Stimulated activated CD8-positive, alpha-beta memory T cell treated with anti-CD3 and anti-CD28 coated beads, Interleukin-7, amount 100 ng/mL, for 4 hours (primary cell): ENCODE results near the gene ATG7.
"Not testable (repeated sequence)": the region's sequence is repeated elsewhere in the genome, so short reads cannot be mapped to it uniquely, and the experiment has no call there.

Experiments used
- DNase-seq, 2 donors: peaks; one replicate each; pipeline ENCODE4 v3.0.0-alpha.2; 2020; ENCODE audit warnings: low read depth in 2 of 2

The ATG7 gene

DNA sequence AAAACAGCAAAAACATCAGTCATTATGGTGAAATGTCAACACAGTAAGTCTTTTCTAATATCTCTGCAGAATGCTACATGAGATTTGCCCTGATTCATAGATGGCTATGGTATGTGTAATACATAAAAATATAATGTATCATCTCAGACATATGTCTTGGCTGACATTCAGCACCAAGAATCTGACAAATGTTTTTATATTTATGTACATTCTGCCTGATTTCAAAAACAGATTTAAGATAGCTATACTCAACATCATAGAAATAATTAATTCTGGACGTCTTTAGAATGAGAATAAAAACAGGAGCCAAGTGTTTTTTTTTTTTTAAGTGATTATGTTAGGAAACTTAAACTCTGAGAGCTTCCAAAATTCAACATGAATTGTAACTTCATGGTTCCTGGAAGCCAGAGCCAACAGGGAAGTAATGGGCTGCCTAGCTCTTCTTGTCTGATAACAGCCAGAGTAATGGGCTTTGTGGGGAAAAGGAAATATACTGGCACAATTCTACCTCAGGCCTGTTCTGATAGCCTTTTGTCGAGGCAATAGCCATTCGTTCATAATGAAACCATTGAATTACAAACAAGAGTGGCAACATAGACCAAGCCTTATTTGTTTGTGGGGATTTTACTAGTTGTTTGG, 187.1 kb downstream of the ATG7 start:
- no peak for DNase-seq

GRCh38 chr3:11461226-11461625, 189.0 kb downstream of the ATG7 start:
- DNase-seq = no peak

- not testable (repeated sequence) for DNase-seq
Observed at GRCh38 chr3:11462673-11463072, 190.5 kb downstream of the ATG7 start.

DNA sequence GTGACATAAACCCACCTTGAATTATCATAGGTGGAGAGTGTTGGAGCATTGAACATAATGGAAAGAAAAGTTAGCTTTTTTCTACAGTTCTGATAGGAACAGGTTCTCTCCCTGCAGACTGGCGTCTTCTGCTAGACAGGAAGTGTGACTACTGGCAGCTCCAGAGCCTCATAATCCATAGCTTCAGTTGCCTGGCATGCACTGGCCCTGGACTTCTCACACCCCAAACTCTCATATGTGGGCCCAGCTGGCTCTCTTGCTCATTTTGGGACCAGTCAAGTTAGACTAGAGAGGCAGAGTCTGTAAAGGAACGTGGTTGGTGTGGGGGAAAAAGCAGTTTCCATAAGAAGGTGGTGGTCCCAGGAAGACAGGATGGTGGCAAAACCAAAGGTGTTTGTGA, 191.4 kb downstream of the ATG7 start:
- no peak for DNase-seq

DNA sequence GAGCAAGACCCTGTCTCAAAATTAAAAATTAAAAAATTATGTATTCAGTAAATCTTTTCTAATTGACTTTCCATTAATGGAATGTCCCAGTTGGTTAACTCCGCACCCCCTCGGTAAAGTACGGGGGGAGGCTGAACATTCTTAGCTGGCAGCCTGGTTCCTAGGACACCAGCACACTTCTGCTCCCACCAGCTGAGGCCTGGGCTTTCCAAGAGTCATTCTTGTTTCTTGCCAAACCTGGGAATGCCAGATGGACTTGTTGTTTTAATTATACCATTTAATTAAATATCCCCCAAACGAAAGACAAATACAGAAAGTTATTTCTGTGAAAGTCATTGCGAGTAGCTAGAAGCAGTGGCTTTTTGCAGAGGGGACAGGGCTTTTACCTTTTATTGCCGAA, 192.2 kb downstream of the ATG7 start:
- no peak for DNase-seq

GRCh38 chr3:11465744-11466616, 193.8 kb downstream of the ATG7 start:
- no peak for DNase-seq

- DNase-seq = no peak
Observed at GRCh38 chr3:11467875-11468274, 195.7 kb downstream of the ATG7 start.

- DNase-seq = no peak
Observed at GRCh38 chr3:11470031-11470853, 198.0 kb downstream of the ATG7 start.

DNA sequence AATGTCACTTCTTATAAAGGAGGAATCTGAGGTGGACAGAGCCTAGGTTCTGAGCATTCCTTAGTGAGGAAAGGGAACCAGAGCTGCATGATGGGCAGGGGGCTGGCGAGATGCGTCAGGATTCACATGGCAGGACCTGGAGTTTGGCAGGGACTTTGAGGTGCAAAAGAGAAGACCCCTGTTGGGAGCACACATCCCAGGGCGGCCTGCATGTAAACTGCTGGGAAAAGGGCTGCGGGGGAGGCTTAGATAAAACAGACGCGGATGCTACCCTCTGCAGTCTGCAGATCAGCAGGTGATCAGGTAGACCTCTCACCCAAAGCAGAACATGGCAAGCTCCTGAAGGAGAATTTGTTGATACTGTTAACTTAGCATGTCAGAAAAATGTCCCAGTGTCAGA, 203.1 kb downstream of the ATG7 start:
- DNase-seq = no peak

DNA sequence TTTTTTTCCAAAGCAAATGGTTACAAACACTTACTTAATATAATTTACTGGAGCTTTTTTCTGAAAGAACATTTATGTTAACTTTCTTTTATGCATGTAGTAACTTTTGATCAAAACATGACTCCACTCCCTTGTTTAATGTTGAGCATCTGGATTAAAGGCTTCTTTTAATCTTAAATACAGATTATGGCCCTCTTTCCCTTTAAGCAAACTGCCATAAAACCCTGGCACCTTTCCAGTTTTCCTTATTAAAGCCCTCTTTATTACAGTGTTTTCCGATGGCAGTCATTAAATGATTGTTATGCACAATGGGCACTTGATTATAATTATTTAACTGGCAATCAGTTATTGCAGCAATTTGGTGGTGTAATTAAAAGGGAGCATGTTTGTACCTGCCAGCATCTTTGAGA, 204.5 kb downstream of the ATG7 start:
- DNase-seq = no peak

DNA sequence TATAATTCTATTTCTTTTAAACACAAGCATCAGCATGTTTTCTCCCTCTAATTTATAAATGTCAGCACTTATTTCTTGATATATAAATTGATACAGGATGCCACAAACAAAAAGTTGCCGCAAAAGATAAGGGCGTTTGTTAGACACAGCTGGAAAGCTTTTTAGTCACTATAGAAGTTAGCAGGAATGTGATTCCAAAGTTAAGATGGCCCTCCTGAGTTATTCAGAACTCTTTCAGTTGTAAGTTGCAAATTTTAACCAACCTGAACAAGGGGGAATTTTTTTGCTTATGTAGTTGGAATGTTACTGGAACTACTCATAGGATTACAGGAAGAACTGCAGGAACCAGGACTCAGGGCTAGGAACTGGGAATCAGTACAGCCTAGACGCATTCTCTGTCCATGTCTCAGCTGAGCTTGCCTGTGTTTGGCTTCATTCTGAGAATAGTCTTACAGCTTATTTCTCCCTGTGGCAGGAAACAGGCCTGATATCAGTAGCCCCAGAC, 205.3 kb downstream of the ATG7 start:
- DNase-seq = no peak

GRCh38 chr3:11478167-11478566, 206.0 kb downstream of the ATG7 start:
- DNase-seq = no peak

- DNase-seq = no peak
Observed at GRCh38 chr3:11479221-11479620, 207.0 kb downstream of the ATG7 start.

DNA sequence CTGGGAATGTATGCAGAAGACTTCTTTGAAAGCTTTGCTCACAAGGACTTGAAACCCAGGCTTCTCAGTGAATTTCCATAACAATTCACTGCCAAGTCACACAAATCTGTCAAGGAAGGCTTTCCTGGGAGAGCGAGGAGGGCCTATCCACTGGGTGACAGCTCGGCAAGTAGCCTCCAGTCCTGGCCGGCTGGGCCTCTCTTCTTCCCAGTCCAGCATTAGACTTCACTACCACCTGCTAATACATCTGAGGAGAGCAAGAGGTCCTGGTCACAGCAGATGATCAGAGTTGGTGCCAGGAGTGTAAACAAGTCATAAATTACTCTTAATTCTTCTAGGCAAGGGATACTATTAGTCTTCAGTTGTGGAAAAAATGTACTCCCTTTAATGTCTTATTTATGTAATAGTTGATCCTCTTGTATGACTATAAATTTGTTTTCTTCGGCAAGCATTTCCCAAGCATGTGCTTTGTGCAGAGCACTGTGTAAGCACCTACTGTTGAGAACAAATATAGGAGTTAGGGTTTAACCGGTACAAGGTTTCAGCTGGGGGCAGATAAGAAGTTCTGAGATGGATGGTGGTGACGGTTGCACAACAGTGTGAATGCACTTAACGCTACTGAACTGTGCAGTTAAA, 208.6 kb downstream of the ATG7 start:
- DNase-seq = no peak

DNA sequence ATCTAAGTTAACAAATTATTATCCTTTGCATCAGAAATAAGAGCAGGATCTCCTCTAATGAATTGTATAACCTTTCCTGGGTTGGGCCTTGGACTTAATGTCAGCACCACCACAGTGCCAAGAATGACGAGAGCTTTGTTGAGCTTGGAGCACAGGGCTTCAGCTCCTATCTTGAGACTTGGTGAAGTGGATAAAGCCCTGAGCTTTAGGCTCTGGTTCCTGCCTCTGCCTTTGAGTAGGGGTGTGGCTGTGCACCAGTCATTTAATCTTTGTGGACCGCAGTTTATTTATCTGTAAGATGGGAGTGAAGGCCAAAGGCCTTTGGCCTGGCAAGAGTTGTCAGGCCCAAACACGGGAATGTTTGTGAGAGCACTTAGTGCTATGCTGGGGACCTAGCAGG, 209.4 kb downstream of the ATG7 start:
- DNase-seq = no peak

DNA sequence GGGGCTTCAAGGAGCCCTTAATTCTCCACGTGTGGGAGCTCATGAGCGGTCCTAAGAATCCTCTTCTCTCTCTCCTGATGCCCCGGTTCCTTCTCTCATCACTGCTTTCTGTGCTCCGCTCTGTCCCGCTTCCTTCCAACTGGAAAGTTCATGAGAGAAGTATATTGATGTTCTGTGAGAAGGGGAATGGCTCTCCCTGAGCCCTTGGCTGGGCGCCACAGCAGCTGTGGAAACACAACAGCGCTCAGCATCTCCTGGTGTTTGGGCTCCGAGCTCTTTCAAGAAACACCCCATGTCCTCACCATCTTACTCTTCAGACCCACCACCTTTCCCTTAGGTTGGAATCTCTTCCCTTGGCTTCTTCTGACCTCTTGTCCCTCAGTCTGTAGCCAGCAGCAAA, 209.8 kb downstream of the ATG7 start:
- no peak for DNase-seq

- DNase-seq = not testable (repeated sequence)
Observed at GRCh38 chr3:11488356-11488755, 216.2 kb downstream of the ATG7 start.

- no peak for DNase-seq
Observed at GRCh38 chr3:11494131-11494916, 222.1 kb downstream of the ATG7 start.

DNA sequence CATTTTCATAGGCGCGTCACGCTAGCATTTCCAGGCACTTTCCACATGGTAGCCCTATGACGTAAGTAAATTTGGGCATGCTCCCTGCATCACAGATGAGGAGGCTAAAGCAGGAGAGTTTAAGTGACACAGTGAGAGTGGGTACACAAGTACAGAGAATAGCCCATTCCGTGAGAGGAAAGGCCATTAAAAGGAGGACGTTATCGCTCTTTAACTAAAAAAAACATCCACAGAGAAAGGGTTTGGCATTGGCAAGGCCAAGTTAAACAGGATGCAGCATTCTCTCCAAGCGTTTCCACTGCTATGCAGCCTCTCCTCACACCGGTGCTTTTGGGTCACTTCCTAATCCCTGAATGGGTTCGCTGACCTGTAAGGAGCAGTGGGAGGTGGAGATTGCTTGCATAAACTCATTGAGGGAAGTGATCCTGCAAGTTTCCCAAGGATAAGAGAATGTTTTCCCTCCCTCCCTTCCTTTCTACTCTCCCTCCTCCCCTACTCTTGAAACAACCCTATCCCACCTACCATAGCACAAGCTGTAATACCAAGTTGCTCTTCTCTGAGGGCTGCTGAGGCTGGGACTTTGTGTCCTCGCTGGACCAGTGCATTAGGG, 223.9 kb downstream of the ATG7 start:
- DNase-seq = no peak

GRCh38 chr3:11498177-11498576, 226.0 kb downstream of the ATG7 start:
- DNase-seq = no peak

- no peak for DNase-seq
Observed at GRCh38 chr3:11498646-11499045, 226.4 kb downstream of the ATG7 start.
